DOHH2 (cell line): ENCODE measurements around the gene ATP13A3.

Experiments
- H3F3A ChIP-seq: fragments of 200-600 bp; sonication (generic), shearing (Covaris generic); 2 replicates; pipeline ENCODE4 v1.6.0; 2016; ENCODE audit warnings: antibody characterized with exemption, mild to moderate bottlenecking; ENCODE audit not compliant: control insufficient read depth, insufficient read depth
- H3K27ac ChIP-seq: fragments of 200-600 bp; sonication (generic); 2 replicates; pipeline ENCODE4 v1.5.1; 2014; ENCODE audit warnings: low read depth, mild to moderate bottlenecking, low read length, moderate library complexity
- H3K27me3 ChIP-seq: fragments of 200-600 bp; sonication (generic); 2 replicates; pipeline ENCODE4 v1.6.1; 2014; ENCODE audit warnings: mild to moderate bottlenecking, low read length, mixed read lengths; ENCODE audit not compliant: control insufficient read depth
- H3K36me3 ChIP-seq: fragments of 200-600 bp; sonication (generic); 2 replicates; pipeline ENCODE4 v1.6.1; 2014; ENCODE audit warnings: mild to moderate bottlenecking, low read length, moderate library complexity, mixed read lengths; ENCODE audit not compliant: control insufficient read depth
- H3K4me1 ChIP-seq: fragments of 200-600 bp; sonication (generic); 2 replicates; pipeline ENCODE4 v1.6.1; 2014; ENCODE audit warnings: mild to moderate bottlenecking, low read length, mixed read lengths; ENCODE audit not compliant: control insufficient read depth
- H3K4me2 ChIP-seq: fragments of 200-600 bp; sonication (generic); 2 replicates; pipeline ENCODE4 v1.6.0; 2014; ENCODE audit warnings: mild to moderate bottlenecking, low read length, moderate library complexity
- H3K4me3 ChIP-seq: fragments of 200-600 bp; sonication (generic); 2 replicates; pipeline ENCODE4 v1.5.1; 2014; ENCODE audit warnings: mild to moderate bottlenecking, low read length, mixed read lengths
- H3K79me2 ChIP-seq: fragments of 200-600 bp; sonication (generic); 2 replicates; pipeline ENCODE4 v1.6.1; 2014; ENCODE audit warnings: mild to moderate bottlenecking, low read length, mixed read lengths; ENCODE audit not compliant: control insufficient read depth
- H3K9me2 ChIP-seq: fragments of 200-600 bp; sonication (generic); replicated peaks from 2 replicates; pipeline ENCODE4 v1.6.1; 2014; ENCODE audit warnings: mild to moderate bottlenecking, low read length, mixed read lengths; ENCODE audit not compliant: control insufficient read depth
- H3K9me3 ChIP-seq: fragments of 200-600 bp; sonication (generic); 2 replicates; pipeline ENCODE4 v1.6.1; 2014; ENCODE audit warnings: antibody characterized with exemption, low read length, mixed read lengths; ENCODE audit not compliant: control insufficient read depth, insufficient read depth
- H4K20me1 ChIP-seq: fragments of 200-600 bp; sonication (generic); 2 replicates; pipeline ENCODE4 v1.6.0; 2014; ENCODE audit warnings: low read depth, mild to moderate bottlenecking, antibody characterized with exemption, low read length, moderate library complexity; ENCODE audit not compliant: control insufficient read depth, insufficient read depth
- EZH2phosphoT487 ChIP-seq: fragments of 200-600 bp; sonication (generic); IDR thresholded peaks from 2 replicates; pipeline ENCODE4 v1.6.1; 2017; ENCODE audit warnings: borderline replicate concordance, mild to moderate bottlenecking, antibody characterized with exemption, low read length, moderate library complexity, mixed read lengths
- TF ChIP-seq, protein P1 (sequence below): fragments of 200-600 bp; sonication (generic); IDR thresholded peaks from one replicate; pipeline ENCODE4 v1.5.1; 2014; ENCODE audit warnings: antibody characterized with exemption, mild to moderate bottlenecking, low read depth, low read length; ENCODE audit not compliant: poor library complexity, severe bottlenecking

Gene ATP13A3

GRCh38 chr3:194379651-194380050, 107.2 kb downstream of the ATP13A3 start:
- Histone ChIP-seq H3K4me3 (no peak overlapping the region), H3K27me3 (no peaks in the 10 kb centered on the region), H3K4me1 (no peaks in the 10 kb centered on the region), H3K9me3 (no peaks in the 10 kb centered on the region), H4K20me1 (no peaks in the 10 kb centered on the region), H3K9me2 (no peaks in the 10 kb centered on the region), H3F3A (no peaks in the 10 kb centered on the region), H3K36me3 (no peaks in the 10 kb centered on the region), H3K79me2 (no peaks in the 10 kb centered on the region), H3K27ac (no peak overlapping the region), H3K4me2 (no peak overlapping the region)
- TF ChIP-seq, protein P1, sequence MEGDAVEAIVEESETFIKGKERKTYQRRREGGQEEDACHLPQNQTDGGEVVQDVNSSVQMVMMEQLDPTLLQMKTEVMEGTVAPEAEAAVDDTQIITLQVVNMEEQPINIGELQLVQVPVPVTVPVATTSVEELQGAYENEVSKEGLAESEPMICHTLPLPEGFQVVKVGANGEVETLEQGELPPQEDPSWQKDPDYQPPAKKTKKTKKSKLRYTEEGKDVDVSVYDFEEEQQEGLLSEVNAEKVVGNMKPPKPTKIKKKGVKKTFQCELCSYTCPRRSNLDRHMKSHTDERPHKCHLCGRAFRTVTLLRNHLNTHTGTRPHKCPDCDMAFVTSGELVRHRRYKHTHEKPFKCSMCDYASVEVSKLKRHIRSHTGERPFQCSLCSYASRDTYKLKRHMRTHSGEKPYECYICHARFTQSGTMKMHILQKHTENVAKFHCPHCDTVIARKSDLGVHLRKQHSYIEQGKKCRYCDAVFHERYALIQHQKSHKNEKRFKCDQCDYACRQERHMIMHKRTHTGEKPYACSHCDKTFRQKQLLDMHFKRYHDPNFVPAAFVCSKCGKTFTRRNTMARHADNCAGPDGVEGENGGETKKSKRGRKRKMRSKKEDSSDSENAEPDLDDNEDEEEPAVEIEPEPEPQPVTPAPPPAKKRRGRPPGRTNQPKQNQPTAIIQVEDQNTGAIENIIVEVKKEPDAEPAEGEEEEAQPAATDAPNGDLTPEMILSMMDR = no peak
- TF ChIP-seq EZH2phosphoT487 = no peak

DNA sequence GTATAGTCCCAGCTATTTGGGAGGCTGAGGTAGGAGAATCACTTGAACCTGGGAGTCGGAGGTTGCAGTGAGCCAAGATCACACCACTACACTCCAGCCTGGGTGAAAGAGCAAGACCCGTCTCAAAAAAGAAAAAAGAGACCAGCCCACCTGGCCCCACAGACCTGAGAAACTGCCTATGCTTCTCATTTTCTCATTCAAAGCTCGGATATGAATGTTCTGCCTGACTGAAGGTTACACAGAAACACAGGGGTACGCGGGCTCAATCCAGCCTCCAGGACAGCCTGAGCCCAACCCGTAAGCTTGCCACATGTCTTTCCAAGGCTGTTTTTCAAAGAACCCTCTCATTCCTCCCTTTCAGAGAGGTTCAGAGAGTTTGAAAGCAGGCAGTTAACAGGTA, 107.6 kb downstream of the ATP13A3 start:
- Histone ChIP-seq H3K4me1 (no peaks in the 10 kb centered on the region), H3K4me2 (no peak overlapping the region), H3K27ac (no peak overlapping the region), H4K20me1 (no peaks in the 10 kb centered on the region), H3K27me3 (no peaks in the 10 kb centered on the region), H3K79me2 (no peaks in the 10 kb centered on the region), H3K4me3 (no peak overlapping the region), H3K9me2 (no peaks in the 10 kb centered on the region), H3K36me3 (no peaks in the 10 kb centered on the region), H3F3A (no peaks in the 10 kb centered on the region), H3K9me3 (no peaks in the 10 kb centered on the region)
- TF ChIP-seq EZH2phosphoT487 = no peak
- TF ChIP-seq, protein P1 = no peak

DNA sequence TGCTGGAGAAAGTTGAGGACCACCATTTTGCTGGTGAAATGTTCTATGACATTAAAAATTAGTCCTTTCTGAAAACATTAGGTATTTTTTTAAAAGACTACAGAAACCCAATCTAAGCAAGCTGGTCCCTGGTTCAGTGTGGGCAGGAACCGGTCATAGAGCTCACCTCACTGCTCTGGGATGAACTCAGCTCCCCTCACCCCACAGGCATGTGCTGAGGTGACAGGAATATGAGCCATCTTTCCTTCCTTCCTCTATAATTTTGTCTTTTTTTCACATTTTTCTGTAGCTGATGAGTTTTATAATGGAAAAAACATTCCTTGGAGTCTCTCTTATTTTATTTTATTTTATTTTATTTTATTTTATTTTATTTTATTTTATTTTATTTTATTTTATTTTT, 109.1 kb downstream of the ATP13A3 start:
- H3K9me3 ChIP-seq = no peaks in the 10 kb centered on the region
- no peak overlapping the region for H3K4me2 ChIP-seq
- no peaks in the 10 kb centered on the region for H3K4me1 ChIP-seq
- H3F3A ChIP-seq = no peaks in the 10 kb centered on the region
- H4K20me1 ChIP-seq = no peaks in the 10 kb centered on the region
- H3K27ac ChIP-seq = no peak overlapping the region
- H3K79me2 ChIP-seq = no peaks in the 10 kb centered on the region
- H3K4me3 ChIP-seq = no peak overlapping the region
- H3K9me2 ChIP-seq = no peaks in the 10 kb centered on the region
- H3K36me3 ChIP-seq = no peaks in the 10 kb centered on the region
- H3K27me3 ChIP-seq = no peaks in the 10 kb centered on the region
- TF ChIP-seq, protein P1 = no peak
- no peak for TF ChIP-seq EZH2phosphoT487

DNA sequence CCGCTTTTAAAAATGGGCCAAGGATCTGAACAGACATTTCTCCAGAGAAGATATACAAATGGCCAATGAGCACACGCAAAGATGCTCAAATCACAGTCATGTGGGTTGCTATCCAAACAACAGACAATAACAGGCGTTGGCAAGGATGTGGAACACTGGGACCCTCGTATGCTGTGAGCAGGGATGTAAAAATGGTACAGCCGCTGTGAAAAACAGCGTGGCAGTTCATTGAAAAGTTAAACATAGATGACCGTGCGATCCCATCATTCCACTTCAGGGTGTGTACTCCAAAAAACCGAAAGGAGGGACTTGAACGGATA, 110.6 kb downstream of the ATP13A3 start:
- Histone ChIP-seq H3K27ac (no peak overlapping the region), H3K36me3 (no peaks in the 10 kb centered on the region), H3K27me3 (no peaks in the 10 kb centered on the region), H3K4me1 (no peaks in the 10 kb centered on the region), H3K4me2 (no peak overlapping the region), H4K20me1 (no peaks in the 10 kb centered on the region), H3K79me2 (no peaks in the 10 kb centered on the region), H3K4me3 (no peak overlapping the region), H3F3A (no peaks in the 10 kb centered on the region), H3K9me2 (no peaks in the 10 kb centered on the region), H3K9me3 (no peaks in the 10 kb centered on the region)
- TF ChIP-seq, protein P1 = no peak
- TF ChIP-seq EZH2phosphoT487 = no peak
